ENCODE data around the gene BDKRB2.

The BDKRB2 gene

DNA sequence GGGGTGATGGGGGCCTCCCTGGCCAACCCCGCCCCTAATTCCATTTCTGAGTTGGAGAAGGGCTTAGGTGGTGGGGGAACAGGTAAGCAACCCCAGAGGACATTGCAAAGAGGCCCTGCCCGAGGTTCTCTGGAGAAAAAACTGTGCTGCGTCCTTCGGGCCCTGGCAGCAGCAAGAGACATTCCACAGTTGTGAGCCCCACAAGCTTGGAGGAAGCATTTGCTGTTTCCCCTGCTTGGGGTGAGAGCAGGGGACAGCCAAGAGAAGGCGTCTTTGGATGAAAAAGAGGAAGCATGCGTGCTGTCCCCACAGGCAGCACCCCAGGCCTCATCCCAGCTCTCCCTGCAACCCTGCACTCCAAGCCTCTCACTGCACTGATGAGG is 1.3 kb downstream of the BDKRB2 start:
- H3K27me3 ChIP-seq = no peaks in the 10 kb centered on the region
- TF ChIP-seq, protein P1, sequence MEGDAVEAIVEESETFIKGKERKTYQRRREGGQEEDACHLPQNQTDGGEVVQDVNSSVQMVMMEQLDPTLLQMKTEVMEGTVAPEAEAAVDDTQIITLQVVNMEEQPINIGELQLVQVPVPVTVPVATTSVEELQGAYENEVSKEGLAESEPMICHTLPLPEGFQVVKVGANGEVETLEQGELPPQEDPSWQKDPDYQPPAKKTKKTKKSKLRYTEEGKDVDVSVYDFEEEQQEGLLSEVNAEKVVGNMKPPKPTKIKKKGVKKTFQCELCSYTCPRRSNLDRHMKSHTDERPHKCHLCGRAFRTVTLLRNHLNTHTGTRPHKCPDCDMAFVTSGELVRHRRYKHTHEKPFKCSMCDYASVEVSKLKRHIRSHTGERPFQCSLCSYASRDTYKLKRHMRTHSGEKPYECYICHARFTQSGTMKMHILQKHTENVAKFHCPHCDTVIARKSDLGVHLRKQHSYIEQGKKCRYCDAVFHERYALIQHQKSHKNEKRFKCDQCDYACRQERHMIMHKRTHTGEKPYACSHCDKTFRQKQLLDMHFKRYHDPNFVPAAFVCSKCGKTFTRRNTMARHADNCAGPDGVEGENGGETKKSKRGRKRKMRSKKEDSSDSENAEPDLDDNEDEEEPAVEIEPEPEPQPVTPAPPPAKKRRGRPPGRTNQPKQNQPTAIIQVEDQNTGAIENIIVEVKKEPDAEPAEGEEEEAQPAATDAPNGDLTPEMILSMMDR (IDR thresholded peaks at IDR 0.05; ENCODE audit: low read depth, low read length) = no peak
- H3K9me3 ChIP-seq = no peaks in the 10 kb centered on the region
- H3K36me3 ChIP-seq = no peaks in the 10 kb centered on the region; the same call in 1 of the 2 replicates
- peaks cover 11% of the 10 kb centered on the region for H3K4me1 ChIP-seq
- no peak overlapping the region for H3K4me3 ChIP-seq (ENCODE audit: low read depth, low read length)
- DNase-seq = no peak

DNA sequence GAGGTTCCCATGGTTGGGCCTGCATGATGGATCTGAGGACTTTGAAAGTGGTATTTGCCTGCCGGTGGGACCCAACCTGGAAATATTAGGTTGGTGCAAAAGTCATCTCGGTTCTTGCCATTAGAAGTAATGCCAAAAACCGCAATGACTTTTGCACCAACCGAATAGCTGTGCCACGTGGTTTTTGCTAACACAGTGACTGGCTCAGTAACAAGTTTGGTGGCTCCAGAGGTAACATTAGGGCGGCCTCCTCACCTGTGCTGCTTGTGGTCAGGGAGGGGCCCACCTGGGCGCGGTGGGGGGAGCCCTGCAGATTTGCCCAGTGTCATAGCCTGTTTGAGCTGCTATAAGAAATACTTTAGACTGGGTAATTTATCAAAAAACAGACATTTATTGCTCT is 1.8 kb downstream of the BDKRB2 start:
- TF ChIP-seq, protein P1 (IDR thresholded peaks at IDR 0.05; ENCODE audit: low read depth, low read length) = no peak
- no peak for DNase-seq
- Histone ChIP-seq H3K4me1 (peaks cover 11% of the 10 kb centered on the region), H3K9me3 (no peaks in the 10 kb centered on the region), H3K4me3 (ENCODE audit: low read depth, low read length) (no peak overlapping the region), H3K36me3 (no peaks in the 10 kb centered on the region; the same call in 1 of the 2 replicates), H3K27me3 (no peaks in the 10 kb centered on the region)

DNA sequence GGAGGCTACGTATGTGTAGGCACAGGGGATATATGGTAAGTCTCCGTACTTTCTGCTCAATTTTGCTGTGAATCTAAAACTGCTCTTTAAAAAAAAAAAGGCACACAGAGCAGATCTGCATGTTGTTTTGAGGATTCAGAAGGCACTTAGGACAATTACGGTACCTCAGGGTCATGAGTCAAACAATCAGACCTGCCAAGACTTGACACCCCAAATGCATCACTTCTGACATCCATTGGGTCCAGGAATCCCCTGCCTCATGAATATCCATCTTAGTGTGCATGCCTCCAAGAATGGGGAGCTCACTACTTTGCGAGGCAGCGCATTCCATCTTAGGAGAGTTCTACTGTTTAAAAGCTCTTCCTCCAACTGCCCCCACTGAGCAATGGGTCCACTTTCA is 3.0 kb downstream of the BDKRB2 start:
- TF ChIP-seq, protein P1 (IDR thresholded peaks at IDR 0.05; ENCODE audit: low read depth, low read length) = no peak
- peaks cover 11% of the 10 kb centered on the region for H3K4me1 ChIP-seq
- H3K27me3 ChIP-seq = no peaks in the 10 kb centered on the region
- no peak overlapping the region for H3K4me3 ChIP-seq (ENCODE audit: low read depth, low read length)
- no peak for DNase-seq
- no peaks in the 10 kb centered on the region; the same call in 1 of the 2 replicates for H3K36me3 ChIP-seq
- no peaks in the 10 kb centered on the region for H3K9me3 ChIP-seq

DNA sequence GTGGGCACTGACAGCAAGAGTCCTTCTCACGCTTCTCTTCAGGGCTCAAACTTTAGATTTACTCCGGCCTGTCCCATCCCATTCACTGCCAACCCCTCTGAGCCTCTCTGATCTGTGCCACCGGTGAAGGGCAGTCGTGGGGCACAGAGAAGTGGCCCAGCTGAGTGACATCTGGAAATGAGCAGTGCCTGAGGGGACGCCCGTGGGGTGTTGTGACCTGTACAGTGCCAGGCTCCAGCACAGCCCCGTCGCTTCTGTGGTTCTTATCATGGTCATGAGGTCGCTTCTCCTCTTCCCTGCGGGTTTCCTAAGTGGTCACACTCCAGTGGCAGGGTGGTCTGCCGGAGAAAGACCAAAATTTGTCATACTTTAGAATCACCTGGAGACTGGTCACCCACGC is 4.1 kb downstream of the BDKRB2 start:
- H3K4me1 ChIP-seq = peaks cover 7% of the 10 kb centered on the region
- no peak overlapping the region for H3K4me3 ChIP-seq (ENCODE audit: low read depth, low read length)
- TF ChIP-seq, protein P1 (IDR thresholded peaks at IDR 0.05; ENCODE audit: low read depth, low read length) = no peak
- H3K27me3 ChIP-seq = no peaks in the 10 kb centered on the region
- H3K36me3 ChIP-seq = no peaks in the 10 kb centered on the region; the same call in 1 of the 2 replicates
- no peak for DNase-seq
- no peaks in the 10 kb centered on the region for H3K9me3 ChIP-seq

DNA sequence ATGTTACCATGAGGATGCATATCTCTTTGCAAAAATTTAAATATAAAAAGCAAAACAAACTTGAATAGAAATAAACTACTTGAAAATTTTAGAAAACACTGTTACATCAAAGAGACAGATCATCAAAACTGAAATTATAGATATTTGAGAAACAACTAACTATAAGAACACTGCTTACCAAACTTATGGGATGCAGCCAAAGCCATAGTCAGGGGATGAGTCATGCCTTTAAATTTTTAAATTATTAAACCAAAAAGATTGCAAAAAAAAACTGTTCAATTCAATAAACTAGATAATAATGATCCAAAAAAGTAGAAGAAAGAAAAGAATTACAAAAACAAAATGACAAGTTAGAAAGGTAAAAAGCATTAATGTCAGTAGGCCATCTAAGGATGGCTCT is 7.5 kb downstream of the BDKRB2 start:
- no peak for DNase-seq
- Histone ChIP-seq H3K4me1 (peaks cover 12% of the 10 kb centered on the region), H3K4me3 (ENCODE audit: low read depth, low read length) (no peak overlapping the region), H3K36me3 (no peaks in the 10 kb centered on the region; the same call in 1 of the 2 replicates), H3K27me3 (no peaks in the 10 kb centered on the region), H3K9me3 (no peaks in the 10 kb centered on the region)
- TF ChIP-seq, protein P1 (IDR thresholded peaks at IDR 0.05; ENCODE audit: low read depth, low read length) = no peak

DNA sequence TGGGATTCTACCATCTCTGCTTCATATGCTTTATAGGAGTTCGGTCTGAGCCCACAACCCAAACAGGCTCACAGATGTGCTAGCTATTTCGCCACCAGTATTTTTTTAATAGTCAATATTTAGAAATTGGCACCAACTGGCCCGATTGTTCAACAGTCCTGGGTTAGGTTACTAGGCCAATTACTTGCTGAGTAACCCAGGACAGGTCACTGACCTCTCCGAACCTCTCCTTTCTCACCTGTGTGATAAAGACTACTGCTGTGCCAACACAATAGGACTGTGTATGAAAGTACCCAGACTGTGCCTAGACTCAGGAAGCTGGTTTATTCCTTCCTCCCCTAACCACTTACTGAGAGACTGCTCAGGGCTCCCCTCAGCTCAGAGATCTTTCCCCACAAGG is 8.3 kb downstream of the BDKRB2 start:
- Histone ChIP-seq H3K9me3 (no peaks in the 10 kb centered on the region), H3K4me1 (peaks cover 20% of the 10 kb centered on the region), H3K36me3 (no peaks in the 10 kb centered on the region; the same call in 1 of the 2 replicates), H3K27me3 (no peaks in the 10 kb centered on the region), H3K4me3 (ENCODE audit: low read depth, low read length) (no peak overlapping the region)
- no peak for DNase-seq
- TF ChIP-seq, protein P1 (IDR thresholded peaks at IDR 0.05; ENCODE audit: low read depth, low read length) = no peak
